Suprapubic skin (tissue), 4 donors: ENCODE data around the gene CBFA2T3.

Source experiments
- POLR2A ChIP-seq, 2 donors: fragments of 450-650 bp; IDR thresholded peaks; one replicate each; pipeline ENCODE4 v1.6.1; 2017; ENCODE audit warnings: antibody characterized with exemption in 2 of 2, mild to moderate bottlenecking in 2 of 2, moderate library complexity in 2 of 2
- POLR2AphosphoS5 ChIP-seq, 3 donors: sonication (generic); formaldehyde crosslinking; IDR thresholded peaks; one replicate each; pipeline ENCODE4 v1.6.1; 2017; ENCODE audit warnings: antibody characterized with exemption in 3 of 3
- TF ChIP-seq, protein P1 (sequence below), 2 donors: fragments of 200-600 bp in 1 of 2; fragments of 450-650 bp in 1 of 2; sonication (generic) in 1 of 2; IDR thresholded peaks; one replicate each; pipeline ENCODE4 v1.5.1; 2016 to 2019; ENCODE audit warnings: antibody characterized with exemption in 2 of 2, mild to moderate bottlenecking in 1 of 2, moderate library complexity in 1 of 2

DNA sequence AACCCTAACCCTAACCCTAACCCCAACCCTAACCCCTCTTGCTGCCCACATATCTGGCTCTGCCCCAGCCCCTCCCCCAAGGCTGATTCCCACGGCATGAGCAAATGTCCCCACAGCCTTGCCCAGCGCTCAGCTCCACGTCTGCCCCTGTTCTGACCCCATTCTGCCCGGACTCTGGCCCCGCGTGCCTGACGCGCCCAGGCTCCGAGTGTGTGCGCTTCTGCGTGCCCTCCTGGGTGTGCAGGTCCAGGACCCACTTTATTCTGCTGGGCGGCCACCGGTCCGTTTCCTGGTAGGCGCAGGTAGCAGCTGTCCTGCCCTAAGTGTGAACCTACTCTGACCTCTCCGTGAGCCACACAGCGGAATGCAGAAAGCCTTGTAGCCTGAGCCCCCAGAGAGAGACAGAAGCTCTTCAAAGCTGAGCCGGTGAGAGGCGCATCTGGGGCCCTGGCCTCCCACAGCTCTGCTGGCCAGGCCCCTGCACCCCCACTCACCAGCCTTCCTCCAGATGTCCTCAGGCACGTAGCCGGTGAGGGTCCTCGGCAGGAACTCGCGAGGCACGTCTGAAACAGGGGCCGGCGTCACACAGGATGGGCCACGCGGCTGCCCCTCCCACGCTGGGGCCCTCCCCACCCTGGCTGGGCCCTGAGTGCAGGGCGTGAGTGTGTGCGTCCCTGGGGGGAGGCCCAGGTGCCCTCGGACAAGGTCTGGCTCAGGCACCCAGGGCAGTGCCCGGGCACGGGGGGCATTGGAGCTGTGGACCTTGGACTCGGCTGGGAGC is 96.6 kb downstream of the CBFA2T3 start:
- TF ChIP-seq, protein P1, sequence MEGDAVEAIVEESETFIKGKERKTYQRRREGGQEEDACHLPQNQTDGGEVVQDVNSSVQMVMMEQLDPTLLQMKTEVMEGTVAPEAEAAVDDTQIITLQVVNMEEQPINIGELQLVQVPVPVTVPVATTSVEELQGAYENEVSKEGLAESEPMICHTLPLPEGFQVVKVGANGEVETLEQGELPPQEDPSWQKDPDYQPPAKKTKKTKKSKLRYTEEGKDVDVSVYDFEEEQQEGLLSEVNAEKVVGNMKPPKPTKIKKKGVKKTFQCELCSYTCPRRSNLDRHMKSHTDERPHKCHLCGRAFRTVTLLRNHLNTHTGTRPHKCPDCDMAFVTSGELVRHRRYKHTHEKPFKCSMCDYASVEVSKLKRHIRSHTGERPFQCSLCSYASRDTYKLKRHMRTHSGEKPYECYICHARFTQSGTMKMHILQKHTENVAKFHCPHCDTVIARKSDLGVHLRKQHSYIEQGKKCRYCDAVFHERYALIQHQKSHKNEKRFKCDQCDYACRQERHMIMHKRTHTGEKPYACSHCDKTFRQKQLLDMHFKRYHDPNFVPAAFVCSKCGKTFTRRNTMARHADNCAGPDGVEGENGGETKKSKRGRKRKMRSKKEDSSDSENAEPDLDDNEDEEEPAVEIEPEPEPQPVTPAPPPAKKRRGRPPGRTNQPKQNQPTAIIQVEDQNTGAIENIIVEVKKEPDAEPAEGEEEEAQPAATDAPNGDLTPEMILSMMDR (IDR thresholded peaks at IDR 0.05) = no peak
- TF ChIP-seq POLR2A (IDR thresholded peaks at IDR 0.05) = no peak
- TF ChIP-seq POLR2AphosphoS5 (IDR thresholded peaks at IDR 0.05) = no peak
